ENCODE data around the gene ABITRAM.

DNA sequence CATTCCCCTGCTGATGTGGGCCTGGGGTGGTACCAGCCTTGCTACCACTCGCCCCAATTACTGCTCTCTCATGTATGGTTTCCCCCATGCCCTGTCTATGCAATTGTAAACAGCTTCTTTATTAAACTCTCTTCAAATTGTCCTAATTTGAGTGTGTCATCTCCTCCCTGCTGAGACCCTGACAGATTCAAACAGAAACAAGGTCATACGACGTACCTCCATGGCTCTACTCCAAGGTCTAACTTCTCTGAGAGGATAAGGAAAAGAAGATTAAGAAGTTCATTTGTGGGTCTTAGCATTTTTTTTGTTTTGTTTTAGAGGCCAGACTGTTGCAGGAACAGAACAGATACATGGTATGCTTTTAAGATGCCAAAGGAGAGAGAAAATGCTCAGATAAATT is 38.0 kb downstream of the ABITRAM start:
- TF ChIP-seq CTCF (IDR thresholded peaks at IDR 0.05) (no peak), POLR2A (IDR thresholded peaks at IDR 0.05) (no peak)
